HG03521 (cell line): ENCODE measurements around the gene TUT7.
A peak's percentile ranks its signal among the peaks of the same experiment; 100 is the strongest.
"Not testable (repeated sequence)": the region's sequence is repeated elsewhere in the genome, so short reads cannot be mapped to it uniquely, and the experiment has no call there.

ENCODE experiments used
- ATAC-seq: cut with Tn5 transposase; IDR thresholded peaks from one replicate; pipeline ENCODE4 v1.9.1; 2021; ENCODE audit warnings: mild to moderate bottlenecking, moderate library complexity; ENCODE audit not compliant: unreplicated experiment

Gene TUT7

GRCh38 chr9:86312959-86313358 lies 41.3 kb downstream of the TUT7 start:
- not testable (repeated sequence) for ATAC-seq

- no peak for ATAC-seq
Observed at GRCh38 chr9:86308687-86309086, 45.5 kb downstream of the TUT7 start.

GRCh38 chr9:86304236-86304730 lies 49.9 kb downstream of the TUT7 start:
- no peak for ATAC-seq

- ATAC-seq: no peak
Observed at GRCh38 chr9:86303316-86303975, 50.8 kb downstream of the TUT7 start.

GRCh38 chr9:86301686-86302085 lies 52.5 kb downstream of the TUT7 start:
- ATAC-seq: no peak

- ATAC-seq: no peak
Observed at GRCh38 chr9:86300701-86301100, 53.5 kb downstream of the TUT7 start.

GRCh38 chr9:86298873-86299272 lies 55.3 kb downstream of the TUT7 start:
- ATAC-seq: no peak

- not testable (repeated sequence) for ATAC-seq
Observed at GRCh38 chr9:86290341-86290740, 63.9 kb downstream of the TUT7 start.

- ATAC-seq: no peak
Observed at GRCh38 chr9:86288499-86289198, 65.6 kb downstream of the TUT7 start.

- ATAC-seq: no peak
Observed at GRCh38 chr9:86287013-86287412, 67.2 kb downstream of the TUT7 start.

- no peak for ATAC-seq
Observed at GRCh38 chr9:86286278-86286677, 67.9 kb downstream of the TUT7 start.

GRCh38 chr9:86285261-86285660 lies 68.9 kb downstream of the TUT7 start:
- no peak for ATAC-seq

- ATAC-seq: no peak
Observed at GRCh38 chr9:86282979-86283535, 71.2 kb downstream of the TUT7 start.

GRCh38 chr9:86282077-86282978 lies 71.9 kb downstream of the TUT7 start, which contains the start of gene ISCA1:
Gene ISCA1, minus strand, starts transcription at chr9:86282538. Its CDS starts 80 bp downstream, at chr9:86282458.
- ATAC-seq: peak; percentile 81

GRCh38 chr9:86281593-86282076 lies 72.6 kb downstream of the TUT7 start:
- ATAC-seq: no peak

- ATAC-seq: no peak
Observed at GRCh38 chr9:86280580-86280979, 73.6 kb downstream of the TUT7 start.

- ATAC-seq: no peak
Observed at GRCh38 chr9:86279839-86280238, 74.4 kb downstream of the TUT7 start.

- no peak for ATAC-seq
Observed at GRCh38 chr9:86277072-86277471, 77.1 kb downstream of the TUT7 start.

GRCh38 chr9:86275962-86276361 lies 78.2 kb downstream of the TUT7 start:
- no peak for ATAC-seq

GRCh38 chr9:86274821-86275643 lies 79.2 kb downstream of the TUT7 start:
- ATAC-seq: no peak
